ENCODE results near the gene RASGRF2.

DNA sequence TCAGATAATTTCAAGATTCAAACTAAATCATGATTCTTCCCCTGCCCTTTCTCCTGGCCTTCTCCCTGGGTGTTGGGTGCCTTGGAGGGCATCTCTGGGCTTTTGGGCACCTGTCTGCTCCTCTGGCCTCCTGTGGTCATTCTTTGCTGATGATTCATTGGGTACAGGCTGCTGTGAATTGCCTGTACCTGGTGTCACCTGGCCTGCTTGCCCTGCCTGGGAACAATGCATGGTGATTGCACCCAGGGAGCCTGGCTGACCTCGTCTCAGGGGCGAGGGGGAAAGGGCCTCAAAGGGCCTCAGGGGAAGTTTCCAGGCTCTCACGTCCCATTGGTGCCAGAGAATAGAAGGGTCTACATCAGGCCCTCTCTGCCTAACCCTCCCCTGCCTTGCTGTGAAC lies 252.9 kb downstream of the RASGRF2 start:
- TF ChIP-seq, protein P1, sequence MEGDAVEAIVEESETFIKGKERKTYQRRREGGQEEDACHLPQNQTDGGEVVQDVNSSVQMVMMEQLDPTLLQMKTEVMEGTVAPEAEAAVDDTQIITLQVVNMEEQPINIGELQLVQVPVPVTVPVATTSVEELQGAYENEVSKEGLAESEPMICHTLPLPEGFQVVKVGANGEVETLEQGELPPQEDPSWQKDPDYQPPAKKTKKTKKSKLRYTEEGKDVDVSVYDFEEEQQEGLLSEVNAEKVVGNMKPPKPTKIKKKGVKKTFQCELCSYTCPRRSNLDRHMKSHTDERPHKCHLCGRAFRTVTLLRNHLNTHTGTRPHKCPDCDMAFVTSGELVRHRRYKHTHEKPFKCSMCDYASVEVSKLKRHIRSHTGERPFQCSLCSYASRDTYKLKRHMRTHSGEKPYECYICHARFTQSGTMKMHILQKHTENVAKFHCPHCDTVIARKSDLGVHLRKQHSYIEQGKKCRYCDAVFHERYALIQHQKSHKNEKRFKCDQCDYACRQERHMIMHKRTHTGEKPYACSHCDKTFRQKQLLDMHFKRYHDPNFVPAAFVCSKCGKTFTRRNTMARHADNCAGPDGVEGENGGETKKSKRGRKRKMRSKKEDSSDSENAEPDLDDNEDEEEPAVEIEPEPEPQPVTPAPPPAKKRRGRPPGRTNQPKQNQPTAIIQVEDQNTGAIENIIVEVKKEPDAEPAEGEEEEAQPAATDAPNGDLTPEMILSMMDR (IDR thresholded peaks at IDR 0.05; ENCODE audit: low read depth, low read length, poor library complexity, severe bottlenecking) = no peak
- no peak for TF ChIP-seq EZH2phosphoT487 (IDR thresholded peaks at IDR 0.05; ENCODE audit: borderline replicate concordance, low read length)
